Activated CD8-positive, alpha-beta memory T cell treated with anti-CD3 and anti-CD28 coated beads, Interleukin-2, amount 50 U/mL, for 24 hours (primary cell): ENCODE measurements around the gene IL2RA.
"Not testable (repeated sequence)": the region's sequence is repeated elsewhere in the genome, so short reads cannot be mapped to it uniquely, and the experiment has no call there.

Experiments used
- DNase-seq: peaks from one replicate; pipeline ENCODE4 v3.0.0-alpha.2; 2020; ENCODE audit errors: extremely low read depth

IL2RA gene

GRCh38 chr10:6082496-6083395 lies 20.6 kb upstream of the IL2RA start:
- DNase-seq: no peak

GRCh38 chr10:6080417-6080973 lies 18.3 kb upstream of the IL2RA start:
- no peak for DNase-seq

- DNase-seq: no peak
These were observed 16.9 kb upstream of the IL2RA start for GRCh38 chr10:6079044-6079443.

GRCh38 chr10:6077071-6077675 lies 15.0 kb upstream of the IL2RA start:
- DNase-seq: no peak

GRCh38 chr10:6074489-6075301 lies 12.5 kb upstream of the IL2RA start:
- DNase-seq: no peak

GRCh38 chr10:6072215-6072934 lies 10.2 kb upstream of the IL2RA start:
- DNase-seq: no peak

- DNase-seq: no peak
These were observed 9.3 kb upstream of the IL2RA start for GRCh38 chr10:6071181-6072175.

- no peak for DNase-seq
These were observed 8.5 kb upstream of the IL2RA start for GRCh38 chr10:6070660-6071059.

GRCh38 chr10:6069081-6069931 lies 7.1 kb upstream of the IL2RA start:
- DNase-seq: no peak

GRCh38 chr10:6068422-6068821 lies 6.3 kb upstream of the IL2RA start:
- DNase-seq: no peak

- no peak for DNase-seq
These were observed 5.8 kb upstream of the IL2RA start for GRCh38 chr10:6068006-6068405.

- no peak for DNase-seq
These were observed 5.3 kb upstream of the IL2RA start for GRCh38 chr10:6067457-6067856.

- DNase-seq: no peak
These were observed 3.7 kb upstream of the IL2RA start for GRCh38 chr10:6065835-6066234.

- DNase-seq: no peak
These were observed 3.2 kb upstream of the IL2RA start for GRCh38 chr10:6065406-6065805.

GRCh38 chr10:6064726-6065125 lies 2.6 kb upstream of the IL2RA start:
- DNase-seq: not testable (repeated sequence)

- DNase-seq: no peak
These were observed 2.0 kb upstream of the IL2RA start for GRCh38 chr10:6064119-6064518.

- no peak for DNase-seq
These were observed 1.1 kb downstream of the IL2RA start for GRCh38 chr10:6061056-6061455.

- DNase-seq: no peak
These were observed 2.7 kb downstream of the IL2RA start for GRCh38 chr10:6059506-6059905.
